B cell (primary cell): Measurements from ENCODE around the gene ADAMTS2. TPM values are rescaled to one million over a fixed set of nuclear protein-coding genes. Genes with fewer than 3 reads are reported as not detected.

Experiments used
- ATAC-seq: fragments of 200-7000 bp; cut with Tn5 transposase; one replicate; pipeline ENCODE4 v1.10.0; 2021; ENCODE audit warnings: low read depth, mild to moderate bottlenecking, moderate number of reproducible peaks, moderate library complexity
- CTCF ChIA-PET: fragments of 350-600 bp; sonication (Branson Sonifier 250); formaldehyde crosslinking; loops from one replicate; lab custom pipeline; 2021; ENCODE audit warnings: antibody characterized with exemption, inconsistent platforms; lab: Charles Lee
- POLR2A ChIA-PET: fragments of 350-600 bp; sonication (Branson Sonifier 250); formaldehyde crosslinking; loops from one replicate; lab custom pipeline; 2021; ENCODE audit warnings: antibody characterized with exemption; lab: Charles Lee
- DNase-seq: peaks from one replicate; pipeline ENCODE4 v3.0.0; 2013
- H2AFZ ChIP-seq: 2 replicates; pipeline ENCODE4 v1.6.1; 2012; ENCODE audit warnings: mild to moderate bottlenecking, low read depth, low read length; ENCODE audit not compliant: insufficient read depth, poor library complexity, severe bottlenecking
- H3K27ac ChIP-seq, 2 donors: 1 replicate in 1 of 2; 2 replicates in 1 of 2; pipeline ENCODE4 v1.5.1; 2012 to 2013; ENCODE audit warnings: low read length in 2 of 2, mild to moderate bottlenecking in 2 of 2, moderate library complexity in 1 of 2
- H3K27me3 ChIP-seq, 4 experiments: fragments of 200-600 bp in 1 of 4; sonication (generic) in 1 of 4; replicated peaks in 1 of 4; 1 replicate in 2 of 4; 2 replicates in 2 of 4; pipeline versions ENCODE4 v1.6.1 to v1.7.0; 2013 to 2016; ENCODE audit warnings: low read length in 3 of 4, mild to moderate bottlenecking in 2 of 4, mixed read lengths in 1 of 4, moderate library complexity in 1 of 4; ENCODE audit not compliant: insufficient read depth in 4 of 4, control insufficient read depth in 3 of 4; ENCODE audit errors: control extremely low read depth in 1 of 4
- H3K36me3 ChIP-seq, 2 experiments: replicated peaks in 1 of 2; 1 replicate in 1 of 2; 2 replicates in 1 of 2; pipeline versions ENCODE4 v1.6.1 to v1.7.1; 2013; ENCODE audit warnings: low read length in 1 of 2; ENCODE audit not compliant: insufficient read depth in 2 of 2, control insufficient read depth in 1 of 2; ENCODE audit errors: control extremely low read depth in 1 of 2, extremely low read depth in 1 of 2
- H3K4me1 ChIP-seq, 2 donors: fragments of 200-600 bp in 1 of 2; sonication (generic) in 1 of 2; 1 replicate in 1 of 2; 2 replicates in 1 of 2; pipeline versions ENCODE4 v1.5.1 to v1.6.1; 2013 to 2017; ENCODE audit warnings: low read length in 2 of 2; ENCODE audit not compliant: control insufficient read depth in 2 of 2, insufficient read depth in 2 of 2
- H3K4me2 ChIP-seq: replicated peaks from 2 replicates; pipeline ENCODE3; 2012; ENCODE audit warnings: mild to moderate bottlenecking, low read depth, low read length; ENCODE audit not compliant: poor library complexity, severe bottlenecking
- H3K4me3 ChIP-seq, 5 experiments: fragments of 200-600 bp in 1 of 5; sonication (generic) in 1 of 5; 1 replicate in 3 of 5; 2 replicates in 2 of 5; pipeline versions ENCODE4 v1.5.1 to v1.7.0; 2011 to 2016; ENCODE audit warnings: low read length in 4 of 5, mild to moderate bottlenecking in 4 of 5, low read depth in 2 of 5, control low read depth in 1 of 5, moderate library complexity in 1 of 5; ENCODE audit not compliant: insufficient read depth in 1 of 5; ENCODE audit errors: control extremely low read depth in 1 of 5, extremely low read depth in 1 of 5
- H3K79me2 ChIP-seq: fragments of 200-600 bp; sonication (generic); one replicate; pipeline ENCODE4 v1.6.0; 2016; ENCODE audit warnings: low read length; ENCODE audit not compliant: control insufficient read depth, insufficient read depth
- H3K9ac ChIP-seq: fragments of 200-600 bp; sonication (generic); 2 replicates; pipeline ENCODE4 v1.6.1; 2017; ENCODE audit warnings: mild to moderate bottlenecking, low read length, moderate library complexity
- H3K9me3 ChIP-seq, 3 donors: one replicate each; pipeline versions ENCODE4 v1.6.1 to v1.7.1; 2013; ENCODE audit warnings: low read length in 2 of 3; ENCODE audit not compliant: control insufficient read depth in 2 of 3, insufficient read depth in 1 of 3; ENCODE audit errors: control extremely low read depth in 1 of 3
- H4K20me1 ChIP-seq: 2 replicates; pipeline ENCODE4 v1.6.0; 2012; ENCODE audit warnings: mild to moderate bottlenecking, low read length; ENCODE audit not compliant: insufficient read depth, control insufficient read depth, poor library complexity, severe bottlenecking
- H3K27ac Mint-ChIP-seq: one replicate; pipeline ENCODE4 v1.8.0; 2021; ENCODE audit warnings: mixed read lengths
- H3K27me3 Mint-ChIP-seq: one replicate; pipeline ENCODE4 v1.8.0; 2021; ENCODE audit warnings: mixed read lengths
- H3K4me1 Mint-ChIP-seq: one replicate; pipeline ENCODE4 v1.8.0; 2021; ENCODE audit warnings: mixed read lengths
- H3K4me3 Mint-ChIP-seq: one replicate; pipeline ENCODE4 v1.8.0; 2021; ENCODE audit warnings: mixed read lengths
- H3K9me3 Mint-ChIP-seq: one replicate; pipeline ENCODE4 v1.8.0; 2022; ENCODE audit warnings: mixed read lengths; ENCODE audit not compliant: insufficient read depth
- CTCF ChIP-seq: fragments of 200-600 bp; IDR thresholded peaks from one replicate; pipeline ENCODE4 v1.8.0; 2022; ENCODE audit warnings: antibody characterized with exemption, mild to moderate bottlenecking
- EZH2 ChIP-seq: IDR thresholded peaks from 2 replicates; pipeline ENCODE4 v1.6.1; 2012; ENCODE audit warnings: borderline replicate concordance, low read depth, mild to moderate bottlenecking, moderate library complexity, low read length; ENCODE audit not compliant: insufficient read depth, poor library complexity, severe bottlenecking
- WGBS: methylation state at CpG from one replicate; pipeline ENCODE4 v1.1.5; 2013; ENCODE audit warnings: missing lambda C conversion rate; ENCODE audit not compliant: insufficient coverage; 5-methylcytosine and 5-hydroxymethylcytosine counted together
- intact Hi-C: fragments of 100-400 bp; cut with micrococcal nuclease; formaldehyde crosslinking; loops from one replicate; pipeline ENCODE4 v1.10.0; 2022
- polyA plus RNA-seq: library from polyadenylated mRNA; depleted of rRNA; stranded (reverse); fragments of >200 nt; gene quantifications from 2 replicates; pipeline ENCODE4 v1.2.3, GENCODE V29; 2012
- total RNA-seq, 2 donors: library from RNA; stranded (reverse); fragments of 120-200 nt in 1 of 2; gene quantifications; 1 replicate in 1 of 2; 2 replicates in 1 of 2; pipeline versions ENCODE4 v1.2.3 to v1.2.4, GENCODE V29; 2013 to 2022

Gene ADAMTS2
- total and polyA plus RNA-seq, 2 donors (not counting 1 experiment from before 2014, with no cell fraction given) = not detected

GRCh38 chr5:179245031-179245430 lies 100.2 kb downstream of the ADAMTS2 start:
- no peak for ATAC-seq
- no peak for TF ChIP-seq CTCF
- no peak for TF ChIP-seq EZH2

GRCh38 chr5:179244044-179244443 lies 101.2 kb downstream of the ADAMTS2 start:
- ATAC-seq = no peak
- intact Hi-C loops = no loop called here
- no peak overlapping the region for H3K9ac ChIP-seq
- ChIA-PET POLR2A (no interaction called here), CTCF (no interaction called here)
- no peak overlapping the region for H3K4me3 ChIP-seq
- H3K9me3 ChIP-seq = peaks cover 0 to 14% (median 3%) of the 10 kb centered on the region in 3 donors
- no peak overlapping the region for H3K4me2 ChIP-seq
- H3K79me2 ChIP-seq = no peaks in the 10 kb centered on the region
- Mint-ChIP-seq H3K9me3 (peaks cover 7% of the 10 kb centered on the region), H3K27me3 (peaks cover 22% of the 10 kb centered on the region), H3K27ac (no peak overlapping the region), H3K4me3 (no peak overlapping the region), H3K4me1 (no peaks in the 10 kb centered on the region)
- H2AFZ ChIP-seq = no peak overlapping the region
- no peak for DNase-seq
- 100% methylated on average over 1 of the region's 5 CpGs for WGBS
- no peaks in the 10 kb centered on the region for H3K27me3 ChIP-seq
- no peaks in the 10 kb centered on the region for H3K36me3 ChIP-seq
- TF ChIP-seq CTCF = no peak
- no peak for TF ChIP-seq EZH2
- H4K20me1 ChIP-seq = no peaks in the 10 kb centered on the region
- H3K4me1 ChIP-seq = no peaks in the 10 kb centered on the region
- H3K27ac ChIP-seq = no peak overlapping the region

More at GRCh38 chr5:179245031-179245430, 100.2 kb downstream of the ADAMTS2 start:
- DNase-seq = no peak
- intact Hi-C loops = no loop called here
- Histone ChIP-seq H3K4me3 (no peak overlapping the region), H2AFZ (no peak overlapping the region), H3K9ac (no peak overlapping the region), H3K4me2 (no peak overlapping the region), H3K79me2 (no peaks in the 10 kb centered on the region), H3K36me3 (no peaks in the 10 kb centered on the region), H3K9me3 (peaks cover 0 to 5% (median 3%) of the 10 kb centered on the region in 3 donors), H3K27me3 (no peaks in the 10 kb centered on the region), H3K27ac (no peak overlapping the region), H4K20me1 (no peaks in the 10 kb centered on the region), H3K4me1 (no peaks in the 10 kb centered on the region)
- no peaks in the 10 kb centered on the region for H3K4me1 Mint-ChIP-seq
- H3K9me3 Mint-ChIP-seq = peaks cover 7% of the 10 kb centered on the region
- ChIA-PET CTCF (no interaction called here), POLR2A (no interaction called here)
- peaks cover 12% of the 10 kb centered on the region for H3K27me3 Mint-ChIP-seq
- no peak overlapping the region for H3K27ac Mint-ChIP-seq
- H3K4me3 Mint-ChIP-seq = no peak overlapping the region
- 100% methylated on average over 2 of the region's 4 CpGs for whole genome bisulfite sequencing
